Fibroblast of pulmonary artery (primary cell): ENCODE results near the gene KIF18B.
A peak's percentile ranks its signal among the peaks of the same experiment; 100 is the strongest.

Experiments
- DNase-seq: peaks from one replicate; pipeline ENCODE4 v3.0.0-alpha.2; 2010; ENCODE audit warnings: low read depth
- H3K4me3 ChIP-seq: replicated peaks from 2 replicates; pipeline ENCODE4 v1.5.1; 2011; ENCODE audit warnings: low read depth, mild to moderate bottlenecking, control low read depth, low read length, moderate library complexity
- CTCF ChIP-seq: IDR thresholded peaks from 2 replicates; pipeline ENCODE4 v1.5.1; 2011; ENCODE audit warnings: mild to moderate bottlenecking, control low read depth, low read length, inconsistent platforms; ENCODE audit errors: missing control alignments

KIF18B gene

GRCh38 chr17:44908761-44909326 is 38.7 kb downstream of the KIF18B start:
- no peak for DNase-seq
- no peak for TF ChIP-seq CTCF

GRCh38 chr17:44907729-44908470 is 39.7 kb downstream of the KIF18B start:
- DNase-seq = no peak
- TF ChIP-seq CTCF = no peak
- H3K4me3 ChIP-seq = no peak overlapping the region

More at GRCh38 chr17:44908761-44909326, 38.7 kb downstream of the KIF18B start:
- no peak overlapping the region for H3K4me3 ChIP-seq

GRCh38 chr17:44906763-44907728 is 40.5 kb downstream of the KIF18B start:
- H3K4me3 ChIP-seq = no peak overlapping the region
- no peak for DNase-seq
- no peak for TF ChIP-seq CTCF

GRCh38 chr17:44906010-44906646 is 41.4 kb downstream of the KIF18B start:
- H3K4me3 ChIP-seq = no peak overlapping the region
- peak; percentile 92 for DNase-seq
- no peak for TF ChIP-seq CTCF

DNA sequence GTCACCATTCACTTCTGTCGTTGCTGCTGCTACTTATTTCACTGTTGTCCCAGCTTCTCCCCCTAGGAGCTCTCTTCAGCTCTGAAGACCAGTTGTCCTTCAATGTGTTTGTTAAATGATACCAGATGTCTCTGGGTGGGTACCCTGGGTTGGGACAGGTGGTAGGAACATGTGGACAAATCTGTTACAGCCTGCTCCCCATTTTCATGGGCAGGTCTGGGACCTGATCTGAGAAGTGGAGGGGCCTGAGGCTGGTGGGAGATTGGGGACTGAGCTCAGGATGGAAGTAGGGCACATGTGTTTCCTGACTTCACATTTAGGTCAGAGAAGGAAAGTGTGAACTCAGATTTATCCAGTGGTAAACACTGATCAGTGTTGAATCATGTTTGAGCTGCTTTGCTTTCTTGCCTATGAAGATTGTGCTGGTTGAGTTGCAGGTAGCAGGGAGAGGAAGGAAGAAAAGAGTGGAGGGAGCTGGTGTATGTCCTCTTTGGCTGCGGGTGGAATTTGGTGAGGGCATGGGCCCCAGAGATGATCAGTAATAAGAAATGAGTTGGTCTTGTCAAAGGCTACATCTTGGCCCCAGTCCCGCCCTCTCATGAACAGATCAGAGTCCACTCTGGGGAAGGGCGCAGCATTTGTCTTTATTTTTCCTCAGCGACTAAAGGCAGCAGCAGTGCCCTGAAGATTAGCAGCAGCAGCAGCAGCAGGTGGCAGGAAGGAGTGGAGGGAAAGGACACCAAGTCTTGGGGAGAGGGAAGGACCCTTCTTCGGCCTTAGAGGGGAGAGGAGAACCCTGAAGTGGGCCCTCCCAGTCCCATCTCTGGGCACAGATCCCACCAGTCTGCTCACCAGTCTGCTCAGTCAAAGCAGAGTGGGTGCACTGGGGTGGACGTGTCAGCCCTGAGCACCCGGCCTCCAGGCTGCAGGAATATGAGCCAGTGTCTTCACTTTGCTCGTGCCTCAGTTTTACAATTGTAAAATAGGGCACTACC is 42.3 kb downstream of the KIF18B start:
- no peak for DNase-seq
- no peak for TF ChIP-seq CTCF
- H3K4me3 ChIP-seq = no peak overlapping the region
